UCSD-AML1 (cell line): Measurements from ENCODE around the gene TIFAB.

Experiments
- DNase-seq: peaks from one replicate; lab custom pipeline; 2025; ENCODE audit not compliant: unreplicated experiment; lab: John Stamatoyannopoulos, UW

Gene TIFAB

GRCh38 chr5:135444360-135444759 is 7.8 kb downstream of the TIFAB start:
- DNase-seq: no peak

DNA sequence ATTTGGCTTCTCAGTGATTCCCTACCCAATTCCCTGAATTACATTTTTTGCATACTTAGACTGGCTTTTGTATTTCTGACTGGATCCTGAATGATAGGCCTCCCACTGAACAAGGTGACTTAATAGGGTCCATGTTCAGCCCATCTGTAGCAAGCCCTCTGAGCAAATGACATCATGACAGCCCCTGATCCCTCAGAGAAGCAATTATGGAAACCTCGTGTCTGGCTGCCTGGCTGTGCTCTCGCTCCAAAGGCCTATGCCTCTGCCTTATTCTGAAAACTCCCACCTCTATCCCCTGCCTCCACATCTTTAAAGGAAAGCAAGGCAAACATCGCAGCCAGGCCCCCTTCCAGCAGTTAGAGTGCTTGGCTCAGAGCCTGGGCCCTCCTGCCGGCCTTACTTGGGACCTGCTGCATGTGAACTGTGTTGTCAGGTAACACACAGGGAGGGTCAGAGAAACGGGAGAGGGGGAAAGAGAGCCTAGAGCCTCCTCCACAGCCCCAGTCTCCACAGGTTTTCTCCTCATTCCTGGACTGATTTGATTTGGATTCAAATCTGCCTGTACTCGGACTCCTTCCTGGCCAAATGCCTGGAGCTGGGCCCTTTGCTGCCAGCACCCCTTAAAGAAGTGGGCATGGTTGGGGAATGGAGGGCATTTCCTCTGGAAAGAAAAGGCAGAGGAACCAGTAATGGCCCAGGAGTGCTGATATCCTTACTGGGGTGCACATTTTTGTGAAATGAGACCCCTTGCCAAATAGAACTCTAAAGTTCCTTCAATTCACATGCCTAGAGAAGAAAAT is 8.8 kb downstream of the TIFAB start:
- DNase-seq: no peak

DNA sequence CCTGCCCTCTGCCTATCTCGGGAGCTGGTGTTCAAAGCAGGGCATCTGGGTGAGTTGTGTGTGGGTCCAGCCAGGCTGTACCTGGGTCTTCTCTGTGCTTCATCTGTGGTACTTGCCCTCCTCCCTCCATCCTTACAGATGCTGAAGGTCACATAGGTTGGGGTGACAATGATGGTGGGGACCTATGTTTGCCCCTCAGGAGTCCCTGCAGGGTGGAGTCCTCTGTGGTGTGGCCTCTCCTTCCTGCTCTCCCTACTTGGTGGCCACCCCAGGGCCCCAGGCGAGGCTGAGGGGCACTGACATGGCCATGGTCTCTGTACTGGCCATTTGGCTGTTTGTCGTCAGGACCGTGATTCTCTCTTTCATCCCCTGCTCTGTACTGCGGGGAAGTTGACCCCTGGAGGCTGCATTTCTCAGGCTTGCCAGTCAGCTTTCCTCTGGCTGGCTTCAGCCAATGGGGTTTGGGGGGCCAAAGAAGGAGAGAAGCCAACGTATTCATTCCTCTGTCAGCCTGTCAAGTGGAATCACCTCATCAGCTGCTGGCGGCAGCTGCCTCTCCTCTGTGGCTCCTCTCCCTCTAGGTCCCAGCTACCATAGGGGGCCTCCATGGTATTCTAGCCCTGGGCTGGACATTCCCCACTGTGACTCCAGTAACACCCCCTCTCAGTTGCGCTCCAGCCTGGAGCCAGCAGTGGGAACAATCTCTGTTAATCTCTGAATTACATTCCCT is 9.6 kb downstream of the TIFAB start:
- no peak for DNase-seq

DNA sequence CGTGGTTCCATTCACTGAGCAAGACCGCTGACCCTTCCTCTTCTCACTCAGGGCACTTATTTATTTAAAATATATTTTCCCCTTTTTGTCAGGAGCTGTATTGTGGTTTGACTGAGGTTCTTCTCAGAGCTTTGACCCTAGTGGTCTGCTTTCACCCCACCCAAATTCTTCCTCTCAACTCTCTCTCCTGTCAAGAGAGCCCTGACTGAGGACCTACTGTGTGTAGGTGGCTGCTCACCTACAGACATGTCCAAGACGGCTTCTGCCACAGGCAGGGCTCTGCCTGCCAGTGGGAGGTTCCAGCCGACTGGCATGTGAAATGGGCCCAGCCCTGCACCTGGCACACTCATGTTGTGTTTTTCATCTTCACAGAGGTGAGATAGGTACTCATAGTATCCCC is 10.2 kb downstream of the TIFAB start:
- DNase-seq: no peak

DNA sequence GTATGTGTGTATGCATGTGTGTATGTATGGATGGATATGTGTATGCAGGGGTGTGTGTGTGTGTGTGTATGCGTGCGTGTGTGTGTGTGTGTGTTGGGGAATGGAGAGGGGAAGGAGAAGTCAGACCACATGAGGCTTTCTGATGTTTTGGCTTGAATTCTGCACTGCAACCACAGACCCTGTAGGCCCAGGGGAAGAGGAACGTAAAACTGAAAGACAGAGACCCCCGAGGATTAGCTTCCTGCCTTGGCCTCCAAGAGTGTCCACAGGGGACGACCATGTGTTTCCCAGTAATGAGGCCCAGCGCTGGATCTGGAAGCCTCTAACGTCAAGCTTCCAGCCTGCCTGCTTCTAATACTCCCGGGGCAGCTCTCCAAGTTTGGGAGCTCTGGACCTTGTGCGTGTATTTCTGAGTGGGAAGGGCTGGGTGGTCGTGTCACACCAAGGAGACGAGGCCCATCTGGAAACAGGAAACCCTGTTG is 10.8 kb downstream of the TIFAB start:
- no peak for DNase-seq

DNA sequence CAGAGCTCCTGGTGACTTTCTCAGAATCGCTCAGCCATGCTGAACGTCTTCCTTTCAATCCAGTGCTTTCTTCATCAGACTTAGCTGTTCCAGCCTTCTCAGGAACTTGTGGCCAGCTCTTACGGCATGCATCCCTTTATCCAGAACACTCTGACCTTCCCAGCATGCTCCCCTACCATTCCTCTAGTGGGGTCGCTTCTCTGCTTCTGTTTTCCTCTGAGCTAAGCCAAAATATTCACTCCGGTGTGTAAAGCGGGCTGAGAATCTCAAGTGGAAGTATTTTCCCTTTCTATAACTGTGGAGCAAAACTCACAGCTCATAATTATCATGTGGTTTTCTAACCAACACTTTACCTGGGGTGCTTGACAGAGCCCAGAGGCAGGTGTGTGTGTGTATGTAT is 11.2 kb downstream of the TIFAB start:
- no peak for DNase-seq

- no peak for DNase-seq
These were observed 12.6 kb downstream of the TIFAB start for GRCh38 chr5:135439231-135440205.

DNA sequence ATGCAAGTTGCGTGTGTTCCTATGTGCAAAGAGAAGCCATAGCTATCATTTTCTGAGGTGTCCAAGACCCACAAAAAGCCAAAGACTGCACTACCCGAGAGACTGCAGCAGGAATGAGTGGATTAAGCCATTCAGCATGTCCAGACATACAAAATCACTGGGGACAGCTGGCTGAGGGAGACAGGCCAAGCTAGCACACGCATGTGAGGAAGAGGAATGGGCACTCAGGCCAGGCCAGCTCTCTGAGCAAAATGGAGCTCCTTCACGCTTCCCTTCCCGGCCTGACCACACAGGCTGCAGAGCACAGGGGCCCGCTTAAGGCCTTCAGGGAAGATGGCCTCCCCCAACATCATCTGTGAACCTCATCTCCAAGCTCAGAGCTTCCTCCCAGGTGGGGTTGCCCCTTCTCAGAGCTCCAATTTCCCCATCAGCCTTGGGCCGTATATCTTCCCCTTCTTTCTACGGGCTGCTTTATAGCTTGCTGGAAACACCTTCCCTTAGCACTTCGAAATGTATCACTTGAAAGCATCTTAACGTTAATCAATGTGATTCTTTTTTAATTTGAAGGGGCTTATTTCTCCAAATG is 13.4 kb downstream of the TIFAB start:
- no peak for DNase-seq

DNA sequence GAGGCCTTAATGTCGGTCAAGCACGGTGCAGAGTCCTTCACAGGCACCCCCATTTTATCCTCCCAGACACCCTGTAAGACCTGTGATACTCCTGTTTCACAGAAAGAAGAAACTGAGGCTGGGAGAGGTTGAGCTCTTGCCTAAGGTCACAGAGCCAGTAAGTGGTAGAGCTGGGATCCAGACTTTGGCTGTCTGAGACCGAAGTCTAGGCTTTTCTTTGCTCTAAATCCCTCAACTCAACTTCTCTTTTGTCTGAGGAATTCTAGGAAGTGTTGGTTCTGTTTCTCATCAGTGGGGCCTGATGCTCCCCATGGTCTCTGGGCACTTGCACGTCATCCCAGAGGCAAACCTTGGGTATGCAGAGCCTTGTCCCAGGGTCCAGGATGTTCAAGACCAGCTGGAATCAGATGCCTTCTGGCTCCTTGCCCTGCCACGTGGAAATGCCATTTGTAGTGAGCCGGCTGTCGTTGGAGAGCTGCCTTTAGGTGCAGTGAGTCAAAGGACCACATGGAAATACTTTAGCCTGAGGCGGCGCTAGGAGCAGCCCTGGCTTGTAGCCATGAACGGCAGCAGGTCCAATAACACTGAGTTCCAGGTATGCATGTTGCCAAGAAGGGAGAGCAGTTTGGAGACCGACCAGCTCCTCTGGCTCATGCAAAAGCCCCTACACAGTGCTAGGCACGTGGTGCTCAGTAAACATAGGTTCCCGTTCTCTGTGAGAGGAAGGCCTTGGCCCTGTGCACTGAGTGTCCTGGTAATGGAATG is 14.2 kb downstream of the TIFAB start:
- no peak for DNase-seq

- DNase-seq: peak; percentile 54
These were observed 14.7 kb downstream of the TIFAB start for GRCh38 chr5:135437422-135437795.

DNA sequence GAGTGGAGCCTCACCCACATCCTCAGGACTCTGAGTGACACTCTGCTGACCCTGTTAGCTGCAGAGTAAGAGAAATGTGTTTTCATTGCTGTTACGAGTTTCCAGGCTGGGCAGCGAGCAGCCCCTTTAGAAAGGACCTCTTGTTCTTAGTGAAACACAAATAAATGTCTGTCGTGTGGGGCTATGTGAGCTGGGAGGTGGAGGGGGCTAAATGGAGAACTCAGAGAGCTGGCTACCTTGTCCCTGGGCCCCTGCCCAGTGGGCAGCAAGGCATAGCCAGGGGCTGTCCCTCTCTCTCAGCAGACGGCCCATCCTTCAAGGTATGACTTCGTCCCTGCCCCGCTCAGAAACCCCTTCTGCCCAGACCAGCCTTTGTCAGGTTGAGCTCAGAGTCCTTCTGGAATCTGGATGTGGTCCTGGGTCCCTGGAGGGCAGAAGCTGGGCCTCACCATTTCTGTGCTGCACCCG is 15.2 kb downstream of the TIFAB start:
- DNase-seq: no peak

DNA sequence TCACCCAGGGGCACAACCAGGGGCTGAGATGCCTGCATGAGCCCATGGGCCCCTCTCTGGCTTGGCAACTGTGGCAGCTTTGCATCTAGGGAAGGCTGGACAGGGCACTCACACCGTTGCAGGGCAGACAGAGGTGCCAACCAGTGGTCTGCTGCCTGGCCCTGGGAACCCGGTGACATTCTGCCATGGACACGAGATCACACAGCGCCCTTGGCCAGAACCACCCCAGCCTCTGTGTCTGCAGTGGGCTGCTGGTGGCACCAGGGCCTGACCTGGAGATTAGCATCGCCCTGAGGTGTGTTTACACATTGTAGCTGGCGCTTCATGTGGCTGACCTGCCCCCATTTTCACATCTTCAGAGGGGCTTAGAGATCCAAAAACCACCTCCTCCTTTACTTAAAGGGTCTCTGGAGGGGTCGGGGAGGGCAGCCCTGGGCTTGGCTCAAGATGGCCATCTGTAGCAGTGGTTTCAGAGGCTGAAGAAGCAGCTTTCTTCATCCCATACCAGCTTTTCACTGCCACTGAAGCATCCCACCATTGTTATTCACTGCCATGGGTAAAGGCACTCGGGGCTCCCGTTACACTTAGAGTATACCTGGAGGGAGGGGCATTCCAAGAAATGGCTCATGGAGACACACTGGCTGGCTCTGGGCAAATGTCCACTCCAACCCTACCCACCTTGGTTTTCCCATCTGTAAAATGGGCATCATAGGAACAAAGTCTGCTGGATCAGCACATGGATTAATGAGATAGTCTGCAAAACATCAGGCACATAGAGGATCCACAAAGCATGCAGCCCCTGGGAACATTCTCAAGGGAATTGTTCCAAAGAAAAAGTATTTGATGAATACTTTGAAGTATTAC is 16.5 kb downstream of the TIFAB start:
- DNase-seq: no peak

DNA sequence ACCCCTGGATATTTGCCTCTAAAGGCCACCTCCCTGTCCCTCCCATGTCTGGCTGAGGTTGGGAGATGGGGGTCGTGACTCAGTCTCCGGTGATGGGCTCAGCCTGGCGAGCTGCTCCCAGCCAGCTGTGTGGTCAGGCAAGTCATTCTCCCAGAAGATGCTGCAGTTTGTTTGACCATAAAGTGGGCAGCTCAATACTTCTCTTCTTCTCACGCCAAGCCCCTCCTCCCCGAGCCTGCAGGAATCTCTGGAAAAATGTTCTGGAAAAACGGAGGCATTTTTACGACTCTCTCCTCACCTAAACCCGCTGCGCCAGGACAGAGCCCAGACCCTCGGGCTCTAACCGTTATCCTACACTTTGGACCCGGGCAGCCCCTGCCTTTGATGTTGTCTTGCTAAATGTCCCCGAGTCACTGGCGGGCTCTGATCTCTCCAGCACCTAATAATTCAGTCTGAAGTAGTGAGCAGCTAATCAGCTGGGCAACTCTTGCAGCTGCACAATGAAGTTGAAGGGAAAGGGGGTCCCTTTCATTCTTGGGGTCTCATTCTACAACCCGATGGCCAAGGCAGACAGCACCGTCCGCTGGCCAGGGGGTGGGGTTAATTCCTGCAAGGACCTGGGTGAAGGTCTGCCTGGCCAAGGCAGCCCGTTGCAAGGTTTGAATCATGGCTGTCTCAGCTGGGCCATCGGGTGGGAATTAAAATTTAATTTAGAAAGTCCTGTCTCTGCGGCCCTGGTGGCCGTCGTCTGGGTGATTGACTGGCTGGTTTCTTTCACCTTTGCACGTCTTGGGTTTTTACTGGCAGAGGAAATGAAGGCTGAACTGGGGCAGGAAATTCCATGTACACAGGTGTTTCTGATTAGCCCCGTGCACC is 17.3 kb downstream of the TIFAB start:
- DNase-seq: no peak

DNA sequence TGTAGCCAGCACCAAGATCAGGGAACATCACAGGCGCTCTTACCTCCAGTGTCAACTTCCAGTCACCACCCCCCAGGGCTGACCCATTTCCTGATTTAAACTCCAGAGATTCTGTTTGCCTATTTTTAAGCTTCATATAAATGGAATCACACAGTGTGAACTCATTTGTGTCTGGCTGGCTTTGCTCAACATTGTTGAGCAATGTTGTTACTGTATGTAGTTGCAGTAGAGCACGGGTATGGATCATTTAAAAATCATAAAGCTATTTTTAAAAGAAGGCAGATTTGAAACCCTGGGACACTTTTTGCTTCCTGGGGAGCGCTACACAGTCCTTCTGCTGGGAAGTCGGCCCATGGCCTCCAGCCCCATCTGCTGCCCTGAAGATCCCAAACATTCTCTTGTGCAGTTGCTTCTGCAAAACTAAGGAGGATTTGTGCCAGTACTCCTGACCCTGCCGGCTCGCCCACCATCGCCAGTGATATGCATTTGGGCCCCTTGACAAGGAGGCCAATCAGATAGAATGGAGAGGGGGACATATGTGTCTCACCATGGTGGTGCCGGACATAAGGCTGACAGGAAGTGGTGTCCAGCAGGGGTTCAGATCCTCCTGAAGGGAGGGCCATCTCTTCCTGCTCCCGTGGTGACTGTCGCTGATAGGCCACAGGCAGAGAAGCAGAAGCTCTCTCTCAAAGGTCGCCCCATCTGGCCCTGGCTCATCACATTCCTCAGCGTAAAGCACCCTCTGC is 18.3 kb downstream of the TIFAB start:
- DNase-seq: no peak

DNA sequence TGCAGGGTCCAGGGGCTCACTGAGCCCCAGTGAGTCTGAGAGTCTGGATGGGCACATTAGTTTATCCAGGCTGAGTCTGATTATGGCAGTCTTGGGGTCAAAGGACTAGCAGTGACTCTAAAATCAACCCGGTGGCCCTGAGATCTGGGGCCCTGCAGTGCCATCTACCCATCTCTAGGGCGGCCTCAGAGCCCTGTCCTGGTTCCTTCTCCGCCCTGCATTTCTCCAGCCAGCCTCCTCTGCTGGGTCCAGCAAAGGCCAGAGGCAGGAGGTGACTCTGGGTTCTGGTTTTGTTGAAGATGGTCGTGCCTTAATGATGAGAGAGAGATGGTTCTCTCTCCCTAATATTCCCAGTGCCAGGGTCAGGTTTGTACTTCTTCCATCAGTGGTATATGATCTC is 20.0 kb downstream of the TIFAB start:
- DNase-seq: no peak

DNA sequence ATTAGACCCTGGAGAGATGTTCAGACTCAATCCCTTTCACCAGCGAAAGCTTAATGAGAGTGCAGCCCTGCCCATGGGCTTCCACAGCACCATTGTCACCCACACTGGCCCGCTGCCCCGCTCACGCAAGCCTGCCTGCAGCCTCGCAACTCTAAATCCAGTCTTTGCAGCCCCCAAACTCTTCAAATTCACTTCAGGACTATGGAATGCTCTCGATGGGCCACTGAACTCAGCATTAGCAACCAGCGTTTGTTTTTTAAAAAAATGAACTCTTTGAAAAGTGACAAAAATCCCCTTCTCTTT is 22.1 kb downstream of the TIFAB start:
- DNase-seq: no peak

- no peak for DNase-seq
These were observed 22.6 kb downstream of the TIFAB start for GRCh38 chr5:135429301-135430134.
